ENCODE data around the gene RAB21. TPM values are rescaled to one million over a fixed set of nuclear protein-coding genes. Genes with fewer than 3 reads are reported as not detected.
"Not testable (repeated sequence)": the region's sequence is repeated elsewhere in the genome, so short reads cannot be mapped to it uniquely, and the experiment has no call there.

RAB21 gene
- total RNA-seq, 1 experiment from 2014 or later, result 47.2 TPM

- peaks cover 41% of the 10 kb centered on the region for H3K36me3 ChIP-seq (ENCODE audit: low read depth)
These were observed 5.8 kb downstream of the RAB21 start for GRCh38 chr12:71760471-71760870.

GRCh38 chr12:71761354-71761753, 6.7 kb downstream of the RAB21 start:
- H4K20me1 ChIP-seq (ENCODE audit: insufficient read depth); CTCF ChIA-PET; H3K27ac ChIP-seq; H3K27me3 ChIP-seq (ENCODE audit: insufficient read depth, low read depth); H3K4me3 ChIP-seq; H3K4me1 ChIP-seq (replicated peaks; ENCODE audit: insufficient read depth); DNase-seq; H3F3A ChIP-seq (ENCODE audit: insufficient read depth, low read depth); BruUV-seq (replicated peaks); intact Hi-C loops (cut with micrococcal nuclease; ENCODE audit: unreplicated experiment); H3K4me2 ChIP-seq; H3K9me2 ChIP-seq (ENCODE audit: insufficient read depth); POLR2A ChIA-PET (ENCODE audit: unreplicated experiment); H2AFZ ChIP-seq: not testable (repeated sequence)
- Histone ChIP-seq H3K9me3 (ENCODE audit: insufficient read depth, low read depth) (peaks cover 34% of the 10 kb centered on the region), H3K36me3 (ENCODE audit: low read depth) (peaks cover 41% of the 10 kb centered on the region), H3K79me2 (ENCODE audit: low read depth) (peaks cover 96% of the 10 kb centered on the region)

More at GRCh38 chr12:71760471-71760870, 5.8 kb downstream of the RAB21 start:
- POLR2A ChIA-PET (ENCODE audit: unreplicated experiment), result no interaction called here
- no peak overlapping the region for H3K4me2 ChIP-seq
- peaks cover 96% of the 10 kb centered on the region for H3K79me2 ChIP-seq (ENCODE audit: low read depth)
- peaks cover 34% of the 10 kb centered on the region for H3K9me3 ChIP-seq (ENCODE audit: insufficient read depth, low read depth)
- H3F3A ChIP-seq (ENCODE audit: insufficient read depth, low read depth), result no peaks in the 10 kb centered on the region; the same call in 1 of the 2 replicates
- BruUV-seq (replicated peaks), result no TSS peak
- no peak overlapping the region for H2AFZ ChIP-seq
- CTCF ChIA-PET, result no interaction called here
- peaks cover 5% of the 10 kb centered on the region for H4K20me1 ChIP-seq (ENCODE audit: insufficient read depth)
- no peak overlapping the region for H3K27ac ChIP-seq
- 0 out of 2 replicates have a peak, but pooled peaks cover 3% of the 10 kb centered on the region for H3K9me2 ChIP-seq (ENCODE audit: insufficient read depth)
- no peaks in the 10 kb centered on the region for H3K27me3 ChIP-seq (ENCODE audit: insufficient read depth, low read depth)
- no peak overlapping the region for H3K4me3 ChIP-seq
- TF ChIP-seq EZH2 (IDR thresholded peaks at IDR 0.05; ENCODE audit: low read depth) (no peak), CTCF (conservative IDR thresholded peaks at IDR 0.05) (no peak)
- intact Hi-C loops (cut with micrococcal nuclease; ENCODE audit: unreplicated experiment), result no loop called here
- peaks cover 12% of the 10 kb centered on the region for H3K4me1 ChIP-seq (replicated peaks; ENCODE audit: insufficient read depth)
- DNase-seq, result no peak

GRCh38 chr12:71763677-71764379, 9.2 kb downstream of the RAB21 start:
- ChIA-PET POLR2A (ENCODE audit: unreplicated experiment) (no interaction called here), CTCF (no interaction called here)
- Histone ChIP-seq H3K4me3 (no peak overlapping the region), H3K79me2 (ENCODE audit: low read depth) (peaks cover 96% of the 10 kb centered on the region), H3K27me3 (ENCODE audit: insufficient read depth, low read depth) (no peaks in the 10 kb centered on the region), H3K36me3 (ENCODE audit: low read depth) (peaks cover 18% of the 10 kb centered on the region), H2AFZ (no peak overlapping the region), H3K9me3 (ENCODE audit: insufficient read depth, low read depth) (peaks cover 26% of the 10 kb centered on the region), H3K9me2 (ENCODE audit: insufficient read depth) (0 out of 2 replicates have a peak, but pooled peaks cover 3% of the 10 kb centered on the region), H3K27ac (no peak overlapping the region), H4K20me1 (ENCODE audit: insufficient read depth) (peaks cover 18% of the 10 kb centered on the region), H3F3A (ENCODE audit: insufficient read depth, low read depth) (no peaks in the 10 kb centered on the region; the same call in 1 of the 2 replicates), H3K4me1 (replicated peaks; ENCODE audit: insufficient read depth) (no peaks in the 10 kb centered on the region), H3K4me2 (no peak overlapping the region)
- intact Hi-C loops (cut with micrococcal nuclease; ENCODE audit: unreplicated experiment), result no loop called here
- DNase-seq, result no peak
- no peak for TF ChIP-seq CTCF (conservative IDR thresholded peaks at IDR 0.05)
- no peak for TF ChIP-seq EZH2 (IDR thresholded peaks at IDR 0.05; ENCODE audit: low read depth)
- BruUV-seq (replicated peaks), result no TSS peak

Data from PC-9 (cell line).